ENCODE results near the gene ARRDC1.

GRCh38 chr9:137645211-137645610, 39.7 kb downstream of the ARRDC1 start:
- no peak for TF ChIP-seq CTCF (IDR thresholded peaks at IDR 0.05; ENCODE audit: low read depth, low read length, poor library complexity, severe bottlenecking)
- TF ChIP-seq EZH2phosphoT487 (IDR thresholded peaks at IDR 0.05; ENCODE audit: borderline replicate concordance, low read length), result no peak

All from DOHH2 (cell line).